Measurements from ENCODE around the gene SORBS2. TPM values are rescaled to one million over a fixed set of nuclear protein-coding genes. Genes with fewer than 3 reads are reported as not detected.
"Not testable (repeated sequence)": the region's sequence is repeated elsewhere in the genome, so short reads cannot be mapped to it uniquely, and the experiment has no call there.

The SORBS2 gene
- total and polyA plus RNA-seq, 9 donors: 17.4 to 204 (median 32.7) TPM

DNA sequence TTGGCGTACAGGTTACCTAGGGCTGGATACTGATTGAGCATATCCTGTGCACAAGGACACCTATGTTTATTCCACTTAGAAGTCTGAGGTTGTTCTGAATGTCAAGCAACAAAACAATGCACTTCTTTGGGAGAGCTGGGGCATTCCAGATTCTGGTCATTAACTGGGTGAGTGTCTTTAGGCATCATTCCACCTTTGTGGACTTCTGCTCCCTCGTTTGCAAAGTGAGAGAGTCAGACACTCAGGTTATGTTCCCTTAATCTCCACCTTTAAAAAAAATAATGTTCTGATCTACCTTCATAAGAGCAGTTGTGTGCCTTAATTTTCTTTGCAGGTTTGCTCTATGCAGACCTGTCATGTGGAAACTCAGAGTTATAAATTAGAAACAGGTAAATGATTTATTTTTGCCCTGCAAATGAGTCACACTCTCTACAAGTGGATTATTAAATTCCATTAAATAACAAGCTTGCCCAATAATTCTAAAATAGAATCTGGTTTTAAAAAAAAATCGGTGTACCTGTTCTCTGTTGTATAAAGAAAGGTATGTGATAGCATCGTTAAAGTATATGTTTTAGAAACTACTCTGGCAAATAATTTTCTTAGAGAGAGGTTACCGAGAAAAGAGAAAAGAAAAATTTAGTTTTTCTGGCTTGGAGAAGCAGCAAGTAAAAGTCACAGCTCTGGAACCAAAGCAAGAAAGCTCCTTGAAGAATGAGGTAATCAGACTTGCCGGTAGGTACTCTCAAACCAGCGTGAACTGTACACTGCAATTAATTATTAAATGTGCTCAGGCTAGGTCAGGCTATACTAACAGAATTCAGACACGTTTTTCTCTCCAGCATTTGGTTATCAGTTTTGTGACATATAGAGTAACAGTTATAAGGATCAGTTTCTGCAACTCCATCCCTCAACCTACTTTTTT lies 93.2 kb downstream of the SORBS2 start:
- no peak for DNase-seq
- TF ChIP-seq EP300 (IDR thresholded peaks at IDR 0.05) (no peak), CTCF (IDR thresholded peaks at IDR 0.05) (no peak), POLR2A (IDR thresholded peaks at IDR 0.05) (no peak)
- H3K27ac ChIP-seq: no peak overlapping the region
- H3K9me3 ChIP-seq: no peaks in the 10 kb centered on the region
- intact Hi-C loops (cut with DNase I): no loop called here
- no peaks in the 10 kb centered on the region for H3K36me3 ChIP-seq
- H3K27me3 ChIP-seq: no peaks in the 10 kb centered on the region
- 57 to 67% (median 66%) methylated on average over 8 of the region's 8 CpGs for WGBS, 3 donors
- no peak overlapping the region for H3K4me3 ChIP-seq
- H3K4me1 ChIP-seq (ENCODE audit: insufficient read depth): peaks cover 9% of the 10 kb centered on the region

DNA sequence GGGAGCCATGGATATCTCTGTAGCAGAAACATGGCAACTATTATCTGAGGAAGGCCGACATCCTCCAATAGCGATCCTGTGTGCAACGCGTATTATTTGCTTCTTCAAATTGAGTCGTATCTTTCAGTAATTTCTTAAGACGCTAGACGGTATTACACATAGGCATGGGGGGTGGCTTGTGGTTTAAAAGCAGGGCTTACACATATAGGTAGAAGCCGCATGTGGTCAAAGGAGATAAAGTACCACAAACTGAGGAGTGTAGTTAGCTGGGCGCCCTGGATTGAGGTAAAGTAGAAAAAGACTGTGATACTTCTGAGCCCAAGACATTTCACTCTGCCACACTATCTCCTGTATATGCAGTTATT lies 94.6 kb downstream of the SORBS2 start:
- TF ChIP-seq POLR2A (IDR thresholded peaks at IDR 0.05) (no peak), CTCF (IDR thresholded peaks at IDR 0.05) (no peak), EP300 (IDR thresholded peaks at IDR 0.05) (no peak)
- 90 to 94% (median 94%) methylated on average over 9 of the region's 9 CpGs for WGBS, 3 donors
- intact Hi-C loops (cut with DNase I): no loop called here
- no peak for DNase-seq
- Histone ChIP-seq H3K9me3 (no peaks in the 10 kb centered on the region), H3K4me3 (no peak overlapping the region), H3K27me3 (no peaks in the 10 kb centered on the region), H3K36me3 (no peaks in the 10 kb centered on the region), H3K27ac (no peak overlapping the region), H3K4me1 (ENCODE audit: insufficient read depth) (peaks cover 9% of the 10 kb centered on the region)

DNA sequence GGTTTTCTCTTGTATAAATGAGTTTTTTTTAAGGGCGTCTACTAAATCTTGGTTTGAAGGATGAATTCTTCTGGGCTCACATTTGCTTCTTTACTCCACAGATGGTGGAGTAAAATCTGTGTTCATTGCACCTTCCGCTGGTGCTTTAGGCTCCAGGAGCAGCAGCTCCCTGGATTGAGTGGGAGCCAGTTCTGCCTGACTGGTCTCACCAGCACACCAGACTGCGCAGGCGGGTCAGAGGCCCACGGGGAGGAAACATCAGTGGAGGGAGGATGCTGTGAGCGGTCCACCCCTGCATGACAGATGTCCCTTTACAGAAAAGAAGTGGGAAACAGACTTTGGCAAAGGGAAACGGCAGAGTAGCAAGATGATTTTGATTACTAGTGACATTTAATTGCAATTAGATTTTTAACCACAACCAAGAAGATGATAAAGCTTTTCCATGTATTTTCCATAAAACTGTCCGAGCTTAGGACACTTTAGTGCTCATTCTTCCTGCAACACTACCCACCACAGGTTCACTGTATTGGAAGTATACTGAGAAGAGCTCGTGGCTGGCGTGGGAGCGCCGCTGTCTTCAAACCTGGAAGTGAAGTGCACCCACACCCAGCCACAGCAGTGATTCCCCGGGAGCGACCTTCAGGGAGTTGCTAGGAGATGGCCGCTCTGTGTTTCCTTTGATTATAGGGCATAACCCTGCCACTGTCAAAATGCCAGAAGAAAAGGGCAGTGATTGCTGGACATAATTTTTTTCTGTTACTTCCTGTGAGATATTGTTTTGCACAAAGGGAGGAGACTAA lies 95.2 kb downstream of the SORBS2 start:
- intact Hi-C loops (cut with DNase I): no loop called here
- Histone ChIP-seq H3K9me3 (no peaks in the 10 kb centered on the region), H3K27me3 (no peaks in the 10 kb centered on the region), H3K4me3 (no peak overlapping the region), H3K27ac (no peak overlapping the region), H3K4me1 (ENCODE audit: insufficient read depth) (peaks cover 9% of the 10 kb centered on the region), H3K36me3 (no peaks in the 10 kb centered on the region)
- WGBS, 3 donors: 89 to 91% (median 91%) methylated on average over 15 of the region's 15 CpGs
- no peak for TF ChIP-seq CTCF (IDR thresholded peaks at IDR 0.05)
- no peak for TF ChIP-seq EP300 (IDR thresholded peaks at IDR 0.05)
- TF ChIP-seq POLR2A (IDR thresholded peaks at IDR 0.05): no peak
- DNase-seq: no peak

DNA sequence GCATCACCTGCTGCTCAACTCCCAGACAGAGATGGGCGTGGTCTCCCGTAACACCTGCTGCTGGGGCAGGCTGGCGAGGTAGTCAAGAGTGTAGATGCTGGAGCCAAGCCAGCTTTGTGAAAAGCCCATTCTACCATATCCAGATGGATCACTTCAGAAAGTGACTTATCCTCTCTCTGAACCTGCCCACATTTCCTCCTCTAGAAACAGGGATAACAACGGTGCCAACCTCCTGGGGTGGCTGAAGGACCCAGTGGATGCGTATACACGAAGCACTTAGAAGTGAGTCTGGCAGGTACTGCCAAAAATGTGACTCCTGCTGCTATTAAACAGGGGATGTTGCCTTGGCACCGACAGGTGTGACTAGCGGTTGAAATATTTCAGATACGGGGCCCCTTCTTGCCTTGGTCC lies 95.8 kb downstream of the SORBS2 start:
- peaks cover 6% of the 10 kb centered on the region for H3K4me1 ChIP-seq (ENCODE audit: insufficient read depth)
- DNase-seq: no peak
- intact Hi-C loops (cut with DNase I): no loop called here
- 73 to 81% (median 73%) methylated on average over 9 of the region's 9 CpGs for WGBS, 3 donors
- no peak overlapping the region for H3K27ac ChIP-seq
- H3K36me3 ChIP-seq: no peaks in the 10 kb centered on the region
- TF ChIP-seq POLR2A (IDR thresholded peaks at IDR 0.05): no peak
- no peak for TF ChIP-seq EP300 (IDR thresholded peaks at IDR 0.05)
- TF ChIP-seq CTCF (IDR thresholded peaks at IDR 0.05): no peak
- H3K4me3 ChIP-seq: no peak overlapping the region
- no peaks in the 10 kb centered on the region for H3K27me3 ChIP-seq
- H3K9me3 ChIP-seq: no peaks in the 10 kb centered on the region

- intact Hi-C loops (cut with DNase I); H3K36me3 ChIP-seq; DNase-seq; H3K27ac ChIP-seq; H3K4me1 ChIP-seq (ENCODE audit: insufficient read depth); H3K27me3 ChIP-seq; H3K4me3 ChIP-seq; H3K9me3 ChIP-seq: not testable (repeated sequence)
- WGBS, 3 donors: 97 to 99% (median 97%) methylated on average over 5 of the region's 5 CpGs
Measured at GRCh38 chr4:185714524-185714923, 97.5 kb downstream of the SORBS2 start.
